Stimulated activated naive CD8-positive, alpha-beta T cell treated with anti-CD3 and anti-CD28 coated beads, Interleukin-15, Interleukin-2, amounts not matched to agents 100 ng/mL and 50 ng/mL, for 24 hours (primary cell): Measurements from ENCODE around the gene TUBGCP6.
"Not testable (repeated sequence)": the region's sequence is repeated elsewhere in the genome, so short reads cannot be mapped to it uniquely, and the experiment has no call there.

Experiments
- H3K27ac Mint-ChIP-seq: one replicate; pipeline ENCODE4 v1.8.0; 2021; ENCODE audit warnings: mild to moderate bottlenecking, mixed read lengths
- H3K27me3 Mint-ChIP-seq: one replicate; pipeline ENCODE4 v1.8.0; 2021; ENCODE audit warnings: mixed read lengths
- H3K36me3 Mint-ChIP-seq: one replicate; pipeline ENCODE4 v1.8.0; 2021; ENCODE audit warnings: low read depth, mixed read lengths
- H3K4me1 Mint-ChIP-seq: one replicate; pipeline ENCODE4 v1.8.0; 2021; ENCODE audit warnings: low read depth, mixed read lengths
- H3K4me3 Mint-ChIP-seq: one replicate; pipeline ENCODE4 v1.8.0; 2021; ENCODE audit warnings: mild to moderate bottlenecking, mixed read lengths
- H3K9me3 Mint-ChIP-seq: one replicate; pipeline ENCODE4 v1.8.0; 2021; ENCODE audit warnings: mixed read lengths

Gene TUBGCP6

DNA sequence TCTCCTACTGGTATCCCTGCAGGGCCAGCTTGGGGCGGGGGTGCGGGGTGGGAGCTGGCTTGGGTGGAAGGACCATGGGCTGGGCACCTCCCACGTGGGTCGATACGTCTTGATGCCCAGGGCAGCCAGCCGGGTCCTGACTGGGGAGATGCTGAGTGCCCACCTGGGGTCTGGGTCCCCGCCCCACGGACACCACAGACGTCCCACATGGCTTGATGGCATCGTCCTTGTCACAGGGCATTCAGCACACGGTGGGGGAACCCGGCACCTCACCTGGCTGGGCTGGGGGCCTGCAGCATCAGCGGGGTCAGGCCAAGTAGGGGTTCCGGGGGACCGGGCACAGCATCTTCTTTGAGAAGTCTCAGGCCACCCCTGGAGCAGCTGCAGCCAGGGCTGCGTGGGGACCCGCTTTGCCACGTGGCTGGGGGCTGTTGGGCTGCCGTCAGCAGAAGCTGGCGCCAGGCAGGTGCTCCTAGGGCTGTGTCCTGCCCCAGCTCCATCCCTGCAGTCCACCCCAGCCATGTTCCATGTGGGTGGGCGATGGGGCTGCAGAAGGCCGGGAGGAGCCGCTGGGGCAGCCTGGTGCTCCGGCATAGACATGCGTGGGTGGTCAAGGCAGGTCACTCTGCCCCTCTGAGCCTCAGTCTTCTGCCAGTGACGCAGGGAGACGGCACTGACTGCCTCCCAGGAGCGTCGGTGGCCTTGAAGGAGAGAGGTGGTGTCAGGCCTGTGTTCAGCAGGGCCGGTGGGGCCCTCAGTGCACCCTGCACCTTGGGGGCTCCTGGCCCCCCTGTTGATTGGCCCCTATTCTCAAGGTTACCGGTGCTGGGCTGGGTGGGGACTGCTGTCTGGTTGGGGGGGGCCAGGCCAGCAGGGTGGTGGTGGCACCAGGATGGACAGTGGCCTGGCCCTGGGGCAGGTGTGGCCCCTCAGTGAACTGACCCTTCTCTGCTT, 35.6 kb downstream of the TUBGCP6 start:
- no peak overlapping the region for H3K4me3 Mint-ChIP-seq
- peaks cover 26% of the 10 kb centered on the region for H3K4me1 Mint-ChIP-seq
- no peaks in the 10 kb centered on the region for H3K9me3 Mint-ChIP-seq
- H3K27ac Mint-ChIP-seq, result peak overlapping the region; percentile 80
- no peaks in the 10 kb centered on the region for H3K27me3 Mint-ChIP-seq
- H3K36me3 Mint-ChIP-seq, result peaks cover 37% of the 10 kb centered on the region

GRCh38 chr22:50208430-50208938, 36.3 kb downstream of the TUBGCP6 start:
- Mint-ChIP-seq H3K36me3 (peaks cover 37% of the 10 kb centered on the region), H3K27me3 (no peaks in the 10 kb centered on the region), H3K4me1 (peaks cover 28% of the 10 kb centered on the region), H3K4me3 (no peak overlapping the region), H3K27ac (no peak overlapping the region), H3K9me3 (no peaks in the 10 kb centered on the region)

- Mint-ChIP-seq H3K4me1 (peaks cover 34% of the 10 kb centered on the region), H3K27ac (no peak overlapping the region), H3K4me3 (no peak overlapping the region), H3K36me3 (peaks cover 36% of the 10 kb centered on the region), H3K27me3 (no peaks in the 10 kb centered on the region), H3K9me3 (no peaks in the 10 kb centered on the region)
Observed at GRCh38 chr22:50207383-50208140, 37.3 kb downstream of the TUBGCP6 start.

DNA sequence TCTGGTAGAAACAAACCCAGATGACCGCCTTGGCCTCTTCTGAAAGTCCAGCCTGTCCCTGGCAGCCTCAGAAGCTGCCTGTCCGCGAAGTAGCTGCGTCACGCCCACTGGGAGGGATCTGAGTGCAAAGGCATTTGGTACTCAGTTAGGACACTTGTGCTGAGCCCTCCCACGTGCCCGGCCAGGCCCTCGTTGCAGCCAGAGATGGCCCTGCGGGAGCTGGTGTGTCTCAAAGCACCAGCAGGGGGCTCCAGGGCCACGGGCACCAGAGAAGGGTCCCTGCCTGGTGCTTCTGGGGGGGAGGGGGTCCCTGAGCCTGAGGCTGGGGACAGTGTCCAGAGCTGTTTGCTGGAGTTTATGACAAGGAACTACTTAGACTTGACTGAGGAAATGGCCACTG, 38.2 kb downstream of the TUBGCP6 start:
- Mint-ChIP-seq H3K4me1 (peaks cover 42% of the 10 kb centered on the region), H3K36me3 (peaks cover 29% of the 10 kb centered on the region), H3K9me3 (no peaks in the 10 kb centered on the region), H3K27ac (no peak overlapping the region), H3K4me3 (no peak overlapping the region), H3K27me3 (no peaks in the 10 kb centered on the region)

GRCh38 chr22:50205781-50206569, 38.8 kb downstream of the TUBGCP6 start:
- H3K9me3 Mint-ChIP-seq, result no peaks in the 10 kb centered on the region
- H3K4me3 Mint-ChIP-seq, result no peak overlapping the region
- H3K4me1 Mint-ChIP-seq, result peaks cover 38% of the 10 kb centered on the region
- no peaks in the 10 kb centered on the region for H3K27me3 Mint-ChIP-seq
- no peak overlapping the region for H3K27ac Mint-ChIP-seq
- peaks cover 25% of the 10 kb centered on the region for H3K36me3 Mint-ChIP-seq

- not testable (repeated sequence) for H3K27me3 Mint-ChIP-seq, H3K9me3 Mint-ChIP-seq, H3K27ac Mint-ChIP-seq, H3K4me3 Mint-ChIP-seq
- Mint-ChIP-seq H3K36me3 (peaks cover 23% of the 10 kb centered on the region), H3K4me1 (peaks cover 36% of the 10 kb centered on the region)
Observed at GRCh38 chr22:50204998-50205397, 39.8 kb downstream of the TUBGCP6 start.

DNA sequence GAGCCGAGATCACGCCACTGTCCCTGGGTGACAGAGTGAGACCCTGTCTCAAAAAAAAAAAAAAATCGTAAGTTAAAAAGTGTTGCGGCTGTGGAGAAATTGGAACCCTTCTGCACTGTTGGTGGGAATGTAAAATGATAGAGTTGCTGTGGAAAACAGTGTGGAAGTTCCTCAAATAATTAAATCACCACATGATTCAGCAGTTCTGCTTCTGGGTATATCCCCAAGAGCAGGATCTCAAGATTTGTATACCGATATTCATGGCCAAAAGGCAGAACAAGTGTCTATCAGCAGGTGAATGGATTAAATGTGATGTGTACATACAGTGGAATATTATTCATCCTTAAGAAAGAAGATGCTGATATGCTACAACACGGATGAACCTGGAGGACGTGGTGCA, 40.3 kb downstream of the TUBGCP6 start:
- Mint-ChIP-seq H3K36me3 (peaks cover 19% of the 10 kb centered on the region), H3K27me3 (no peaks in the 10 kb centered on the region), H3K9me3 (no peaks in the 10 kb centered on the region), H3K27ac (no peak overlapping the region), H3K4me3 (no peak overlapping the region), H3K4me1 (peaks cover 36% of the 10 kb centered on the region)

- H3K27ac Mint-ChIP-seq, result no peak overlapping the region
- H3K4me3 Mint-ChIP-seq, result no peak overlapping the region
- peaks cover 38% of the 10 kb centered on the region for H3K4me1 Mint-ChIP-seq
- H3K36me3 Mint-ChIP-seq, result peaks cover 19% of the 10 kb centered on the region
- H3K9me3 Mint-ChIP-seq, result no peaks in the 10 kb centered on the region
- no peaks in the 10 kb centered on the region for H3K27me3 Mint-ChIP-seq
Observed at GRCh38 chr22:50203288-50203687, 41.5 kb downstream of the TUBGCP6 start.

- peaks cover 19% of the 10 kb centered on the region for H3K36me3 Mint-ChIP-seq
- no peaks in the 10 kb centered on the region for H3K9me3 Mint-ChIP-seq
- H3K27me3 Mint-ChIP-seq, result no peaks in the 10 kb centered on the region
- H3K4me3 Mint-ChIP-seq, result peak overlapping the region; percentile 85
- peaks cover 31% of the 10 kb centered on the region for H3K4me1 Mint-ChIP-seq
- H3K27ac Mint-ChIP-seq, result no peak overlapping the region
Observed at GRCh38 chr22:50202130-50202666, 42.6 kb downstream of the TUBGCP6 start.

DNA sequence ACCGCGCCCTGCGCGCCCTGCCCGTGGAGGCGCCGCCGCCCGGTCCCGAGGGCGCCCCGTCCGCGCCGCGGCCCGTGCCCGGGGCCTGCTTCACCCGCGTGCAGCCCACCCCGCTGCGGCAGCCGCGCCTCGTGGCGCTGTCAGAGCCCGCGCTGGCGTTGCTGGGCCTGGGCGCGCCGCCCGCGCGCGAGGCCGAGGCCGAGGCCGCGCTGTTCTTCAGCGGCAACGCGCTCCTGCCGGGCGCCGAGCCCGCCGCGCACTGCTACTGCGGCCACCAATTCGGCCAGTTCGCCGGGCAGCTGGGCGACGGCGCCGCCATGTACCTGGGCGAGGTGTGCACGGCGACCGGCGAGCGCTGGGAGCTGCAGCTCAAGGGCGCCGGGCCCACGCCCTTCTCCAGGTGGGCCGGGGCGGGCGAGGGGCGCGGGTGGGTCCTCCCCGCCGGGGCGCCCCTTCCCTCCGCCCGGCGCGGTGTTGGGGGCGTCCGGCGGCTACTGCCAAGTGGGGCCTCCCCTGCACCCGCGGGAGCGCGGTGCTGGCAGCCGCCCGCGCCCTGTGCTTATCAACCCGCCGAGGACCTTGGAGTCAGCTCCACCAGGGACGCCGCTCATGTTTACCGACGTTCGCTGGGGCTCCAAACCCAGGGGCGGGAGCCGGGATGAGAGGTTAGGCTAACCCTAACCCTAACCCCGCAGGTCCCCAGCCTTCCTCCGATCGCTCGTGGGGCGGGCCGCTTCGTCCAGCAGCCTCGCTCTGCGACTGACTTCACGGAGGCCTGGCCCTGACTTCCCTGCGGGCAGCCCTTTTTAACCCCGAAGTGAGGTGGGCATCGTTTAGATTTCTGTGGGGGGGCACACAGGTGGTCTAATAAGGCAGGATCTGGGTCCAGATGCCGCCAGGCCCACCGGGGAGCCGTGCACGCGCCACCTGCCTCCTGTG, 43.4 kb downstream of the TUBGCP6 start:
- H3K27ac Mint-ChIP-seq, result no peak overlapping the region
- peak overlapping the region; percentile 85 for H3K4me3 Mint-ChIP-seq
- peaks cover 31% of the 10 kb centered on the region for H3K4me1 Mint-ChIP-seq
- H3K36me3 Mint-ChIP-seq, result peaks cover 19% of the 10 kb centered on the region
- H3K27me3 Mint-ChIP-seq, result no peaks in the 10 kb centered on the region
- no peaks in the 10 kb centered on the region for H3K9me3 Mint-ChIP-seq

DNA sequence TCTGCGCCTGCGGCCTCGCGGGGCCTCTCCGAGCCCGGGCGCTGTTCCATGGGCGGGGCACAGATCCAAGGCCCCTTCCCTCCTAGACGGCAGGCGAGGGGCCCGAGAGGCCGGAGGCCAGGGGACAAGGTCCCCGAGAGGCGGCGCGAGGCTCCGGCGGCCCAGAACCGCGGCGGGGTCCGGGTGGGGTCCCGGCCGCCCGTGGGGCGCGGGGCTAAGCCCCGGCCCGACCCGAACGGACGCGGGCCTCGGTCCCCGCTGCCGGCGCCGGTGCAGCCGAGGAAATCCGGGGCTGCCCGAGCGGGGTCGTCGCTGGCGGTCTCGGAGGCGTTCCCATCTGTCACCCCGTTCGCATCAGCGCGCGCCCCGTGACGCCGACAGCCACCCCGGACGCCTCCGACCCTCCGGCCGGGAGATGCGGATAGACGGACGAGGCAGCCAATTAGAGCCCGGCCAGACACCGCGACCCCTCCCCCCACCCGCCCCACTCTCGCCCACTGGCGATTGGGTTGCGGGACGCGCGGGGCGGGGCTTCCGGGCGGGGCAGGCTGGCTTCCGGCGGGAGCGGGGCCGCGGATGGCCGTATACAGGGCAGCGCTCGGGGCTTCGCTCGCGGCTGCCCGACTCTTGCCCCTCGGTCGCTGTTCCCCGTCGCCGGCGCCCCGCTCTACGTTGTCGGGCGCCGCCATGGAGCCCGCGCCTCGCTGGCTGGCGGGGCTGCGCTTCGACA, 44.2 kb downstream of the TUBGCP6 start, which contains the start of gene SELENOO:
TSS of gene SELENOO (plus strand) at position 551 of the 730 bp plus-strand sequence. CDS start at position 577, 26 bp downstream.
- no peak within 1 kb of the TSS for H3K27ac Mint-ChIP-seq
- no peaks in the 10 kb centered on the region for H3K9me3 Mint-ChIP-seq
- H3K36me3 Mint-ChIP-seq, result peaks cover 19% of the 10 kb centered on the region
- peaks cover 31% of the 10 kb centered on the region for H3K4me1 Mint-ChIP-seq
- H3K4me3 Mint-ChIP-seq, result peak within 1 kb of the TSS; percentile 85
- H3K27me3 Mint-ChIP-seq, result no peaks in the 10 kb centered on the region

DNA sequence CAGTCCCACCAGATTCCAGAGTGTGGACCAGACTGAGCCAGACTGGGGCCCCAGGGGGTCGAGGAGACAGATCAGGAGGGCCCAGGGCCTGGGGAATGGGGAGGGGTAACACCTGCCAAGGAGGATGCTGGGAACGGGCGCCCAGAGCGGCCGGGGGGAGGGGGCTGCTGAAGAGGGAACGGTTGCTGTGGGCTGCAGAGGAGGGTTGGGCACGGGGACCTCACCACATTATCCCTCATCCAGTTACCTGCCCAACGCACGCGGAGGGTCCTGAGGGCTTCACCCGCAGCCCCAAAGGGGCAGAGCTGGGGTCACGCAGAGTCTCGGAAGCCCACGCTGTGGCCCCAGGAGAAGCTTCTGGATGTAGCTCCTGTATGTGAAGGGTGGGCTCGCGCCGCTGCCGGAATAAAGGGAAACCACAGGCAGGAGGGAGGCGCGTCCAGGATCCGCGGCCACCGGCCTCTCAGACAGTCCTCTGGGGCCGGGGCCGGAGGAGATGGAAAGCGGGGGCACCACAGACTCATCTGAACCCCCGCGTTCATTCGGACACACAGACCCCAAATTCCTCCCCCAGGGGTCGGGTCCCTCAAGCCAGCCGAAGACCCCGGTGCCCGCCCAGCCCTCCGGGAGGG, 44.9 kb downstream of the TUBGCP6 start:
- H3K27ac Mint-ChIP-seq, result peak overlapping the region; percentile 65

More for the DNA sequence above, 44.9 kb downstream of the TUBGCP6 start:
- H3K4me1 Mint-ChIP-seq, result peaks cover 30% of the 10 kb centered on the region
- H3K4me3 Mint-ChIP-seq, result peak overlapping the region; percentile 60
- H3K36me3 Mint-ChIP-seq, result peaks cover 15% of the 10 kb centered on the region
- no peaks in the 10 kb centered on the region for H3K27me3 Mint-ChIP-seq
- H3K9me3 Mint-ChIP-seq, result no peaks in the 10 kb centered on the region
